Body of pancreas (tissue), 4 donors: ENCODE data around the gene CCDC60.

Experiments used
- CTCF ChIP-seq, 7 experiments: fragments of 450-650 bp in 4 of 7; fragments of 200-600 bp in 3 of 7; sonication (generic) in 3 of 7; IDR thresholded peaks; one replicate each; pipeline ENCODE4 v1.5.1; 2016 to 2019; ENCODE audit warnings: antibody characterized with exemption in 7 of 7
- POLR2A ChIP-seq, 3 donors: fragments of 450-650 bp; IDR thresholded peaks; one replicate each; pipeline ENCODE4 v1.6.1; 2016; ENCODE audit warnings: antibody characterized with exemption in 3 of 3, mild to moderate bottlenecking in 2 of 3

- TF ChIP-seq CTCF (IDR thresholded peaks at IDR 0.05), result no peak
- TF ChIP-seq POLR2A (IDR thresholded peaks at IDR 0.05), result no peak
Measured at GRCh38 chr12:119365451-119365850, 30.9 kb downstream of the CCDC60 start.
